ENCODE measurements around the gene DNAJC30. TPM values are rescaled to one million over a fixed set of nuclear protein-coding genes. Genes with fewer than 3 reads are reported as not detected.

Gene DNAJC30
- polyA plus RNA-seq, 2 donors = 3.9 to 6.1 TPM

DNA sequence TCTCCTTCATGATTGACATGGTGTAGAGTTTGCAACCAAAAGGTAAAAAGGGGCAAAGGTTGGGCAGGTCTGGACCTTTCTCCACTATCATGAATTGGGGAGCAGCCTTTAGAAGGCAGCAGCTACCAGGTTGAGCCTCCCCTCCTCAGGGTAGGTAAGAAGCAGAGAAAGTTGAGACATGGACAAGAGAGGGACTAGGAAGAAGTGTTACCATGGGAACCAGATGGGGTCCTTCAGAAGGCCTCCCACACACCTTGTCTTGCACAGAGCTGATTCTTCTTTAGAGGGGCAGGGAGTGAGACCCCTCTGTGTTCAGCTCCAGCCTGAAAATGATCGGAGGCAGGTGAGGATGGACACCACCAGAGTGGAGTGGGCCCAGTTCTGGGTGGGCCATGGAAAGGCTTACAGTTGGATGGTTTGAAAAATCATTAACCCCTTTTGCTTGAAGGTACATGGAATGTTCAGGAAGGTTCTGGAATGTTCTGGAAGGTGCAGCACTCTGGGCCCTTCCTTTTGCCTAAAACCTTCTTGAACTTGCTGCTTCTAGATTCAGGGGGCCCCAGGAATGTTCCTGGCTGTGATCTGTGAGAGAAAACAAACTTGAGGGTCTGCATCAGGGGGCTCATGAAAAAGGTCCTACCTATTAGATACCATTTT, 8.7 kb downstream of the DNAJC30 start:
- Histone ChIP-seq H3K4me3 (ENCODE audit: low read depth in 1 of 2, low read length in 2 of 2) (no peak overlapping the region), H3K27me3 (ENCODE audit: control insufficient read depth in 1 of 2, insufficient read depth in 2 of 2, low read length in 2 of 2) (no peaks in the 10 kb centered on the region), H3K27ac (ENCODE audit: low read depth in 2 of 2, low read length in 1 of 2) (no peak overlapping the region), H3K36me3 (ENCODE audit: control insufficient read depth in 2 of 2, insufficient read depth in 2 of 2, low read length in 1 of 2) (no peaks in the 10 kb centered on the region), H3K4me1 (ENCODE audit: control insufficient read depth in 2 of 2, insufficient read depth in 2 of 2, low read length in 1 of 2) (no peaks in the 10 kb centered on the region), H3K9me3 (ENCODE audit: control insufficient read depth in 2 of 2, insufficient read depth in 1 of 2, low read depth in 1 of 2, low read length in 1 of 2) (peaks cover 0 to 3% of the 10 kb centered on the region in 2 donors)
- WGBS, 2 donors = 80 to 98% methylated on average over 1 of the region's 1 CpG

DNA sequence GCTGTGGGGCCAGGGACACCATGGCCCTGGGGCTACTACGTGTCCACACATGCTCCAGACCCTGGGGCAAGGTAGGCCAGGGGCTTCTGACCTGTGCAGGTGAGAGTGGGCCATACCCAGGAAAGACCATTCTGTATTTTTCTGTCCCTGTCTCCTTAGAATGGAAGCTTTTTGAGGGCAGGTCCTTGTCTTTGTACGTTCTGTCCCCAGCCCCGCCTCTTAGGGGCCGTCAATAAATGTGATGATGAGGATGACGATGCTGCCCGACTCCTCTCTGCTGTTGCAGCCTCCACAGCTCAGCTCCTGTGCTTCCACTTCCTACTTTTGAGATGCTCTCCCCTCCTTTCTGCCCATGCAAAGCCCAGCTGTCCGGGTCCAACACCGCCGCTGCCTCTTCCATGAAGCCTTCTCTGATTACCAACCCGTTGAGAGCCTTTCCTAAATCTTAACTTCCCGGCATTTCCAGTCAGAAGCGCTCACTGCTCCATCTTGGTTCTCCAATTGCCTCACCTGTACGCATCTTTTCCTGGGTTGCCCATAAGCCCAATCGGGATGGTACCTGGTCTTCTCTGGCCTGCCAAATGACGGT, 11.3 kb downstream of the DNAJC30 start:
- peaks cover 2% of the 10 kb centered on the region in 2 donors for H3K4me1 ChIP-seq (ENCODE audit: control insufficient read depth in 2 of 2, insufficient read depth in 2 of 2, low read length in 1 of 2)
- H3K36me3 ChIP-seq (ENCODE audit: control insufficient read depth in 2 of 2, insufficient read depth in 2 of 2, low read length in 1 of 2) = no peaks in the 10 kb centered on the region
- no peaks in the 10 kb centered on the region for H3K27me3 ChIP-seq (ENCODE audit: control insufficient read depth in 1 of 2, insufficient read depth in 2 of 2, low read length in 2 of 2)
- 93% methylated on average over 15 of the region's 15 CpGs for WGBS, 2 donors
- H3K4me3 ChIP-seq (ENCODE audit: low read depth in 1 of 2, low read length in 2 of 2) = no peak overlapping the region
- H3K27ac ChIP-seq (ENCODE audit: low read depth in 2 of 2, low read length in 1 of 2) = no peak overlapping the region
- H3K9me3 ChIP-seq (ENCODE audit: control insufficient read depth in 2 of 2, insufficient read depth in 1 of 2, low read depth in 1 of 2, low read length in 1 of 2) = no peaks in the 10 kb centered on the region

DNA sequence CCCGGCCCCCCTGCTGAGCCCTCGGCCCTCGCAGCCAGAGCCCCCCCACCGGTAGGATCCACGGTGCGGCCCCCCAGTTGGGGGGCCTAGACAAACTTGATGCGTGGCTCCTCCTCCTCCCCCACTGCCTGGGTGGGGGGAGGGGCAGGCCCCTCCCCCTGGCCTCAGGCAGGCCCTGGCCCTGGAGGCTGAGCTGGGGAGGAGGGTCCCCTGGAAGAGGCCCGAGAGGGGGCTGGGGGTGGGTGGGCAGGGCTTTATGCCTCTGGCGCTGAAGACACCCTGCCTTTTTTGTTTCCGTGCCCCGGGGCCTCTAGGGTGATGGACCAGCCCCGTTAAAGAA, 12.0 kb downstream of the DNAJC30 start:
- no peaks in the 10 kb centered on the region for H3K36me3 ChIP-seq (ENCODE audit: control insufficient read depth in 2 of 2, insufficient read depth in 2 of 2, low read length in 1 of 2)
- no peaks in the 10 kb centered on the region for H3K9me3 ChIP-seq (ENCODE audit: control insufficient read depth in 2 of 2, insufficient read depth in 1 of 2, low read depth in 1 of 2, low read length in 1 of 2)
- no peak overlapping the region for H3K27ac ChIP-seq (ENCODE audit: low read depth in 2 of 2, low read length in 1 of 2)
- H3K4me1 ChIP-seq (ENCODE audit: control insufficient read depth in 2 of 2, insufficient read depth in 2 of 2, low read length in 1 of 2) = peaks cover 2% of the 10 kb centered on the region in 2 donors
- 37 to 43% methylated on average over 11 to 12 of the region's 12 CpGs for WGBS, 2 donors
- H3K4me3 ChIP-seq (ENCODE audit: low read depth in 1 of 2, low read length in 2 of 2) = no peak overlapping the region
- no peaks in the 10 kb centered on the region for H3K27me3 ChIP-seq (ENCODE audit: control insufficient read depth in 1 of 2, insufficient read depth in 2 of 2, low read length in 2 of 2)

DNA sequence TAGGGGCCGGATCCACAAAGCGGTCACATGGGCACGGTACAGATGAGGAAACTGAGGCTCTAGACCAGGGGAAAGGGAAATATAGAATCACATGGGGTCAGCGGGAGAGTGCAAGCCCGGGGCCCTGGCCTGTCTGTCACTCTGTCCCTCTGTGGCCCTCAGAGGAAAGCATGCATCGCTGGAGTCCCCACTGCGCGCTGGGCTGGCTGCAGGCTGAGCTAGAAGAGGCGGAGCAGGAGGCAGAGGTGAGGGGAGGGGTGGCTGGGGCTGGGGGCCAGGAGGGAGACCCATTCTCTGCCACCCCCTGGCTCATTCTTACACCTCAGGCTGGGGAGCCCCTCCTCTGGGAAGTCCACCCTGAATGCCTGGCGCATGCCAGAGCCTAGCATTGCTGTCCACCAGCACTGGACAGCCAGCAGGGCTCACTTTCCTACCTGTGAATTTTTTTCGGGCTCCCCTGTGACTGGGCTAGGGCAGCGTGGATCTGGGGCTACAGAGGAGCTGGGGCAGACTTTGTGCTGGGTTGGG, 13.3 kb downstream of the DNAJC30 start:
- WGBS, 2 donors = 86% methylated on average over 12 of the region's 12 CpGs
- no peaks in the 10 kb centered on the region for H3K27me3 ChIP-seq (ENCODE audit: control insufficient read depth in 1 of 2, insufficient read depth in 2 of 2, low read length in 2 of 2)

DNA sequence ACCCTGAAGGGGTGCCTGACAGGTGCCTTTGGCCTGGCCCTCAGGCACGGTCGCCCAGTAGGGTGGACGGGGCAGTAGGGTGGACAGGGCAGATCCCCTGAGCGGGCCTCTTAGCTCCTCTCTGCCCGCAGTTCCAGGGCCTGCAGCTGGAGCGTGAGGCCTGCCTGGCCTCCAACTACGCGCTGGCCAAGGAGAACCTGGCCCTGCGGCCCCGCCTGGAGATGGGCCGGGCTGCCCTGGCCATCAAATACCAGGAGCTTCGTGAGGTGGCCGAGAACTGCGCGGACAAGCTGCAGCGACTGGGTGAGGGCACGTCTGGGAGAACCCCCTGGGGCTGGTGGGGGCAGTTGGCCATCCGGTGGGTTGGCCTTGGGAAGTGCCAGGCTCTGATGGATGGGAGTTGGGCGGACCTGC, 14.0 kb downstream of the DNAJC30 start:
- Histone ChIP-seq H3K4me3 (ENCODE audit: low read depth in 1 of 2, low read length in 2 of 2) (no peak overlapping the region), H3K4me1 (ENCODE audit: control insufficient read depth in 2 of 2, insufficient read depth in 2 of 2, low read length in 1 of 2) (peaks cover 2% of the 10 kb centered on the region in 2 donors), H3K27ac (ENCODE audit: low read depth in 2 of 2, low read length in 1 of 2) (no peak overlapping the region), H3K27me3 (ENCODE audit: control insufficient read depth in 1 of 2, insufficient read depth in 2 of 2, low read length in 2 of 2) (peaks cover 0 to under 1% of the 10 kb centered on the region in 2 donors), H3K9me3 (ENCODE audit: control insufficient read depth in 2 of 2, insufficient read depth in 1 of 2, low read depth in 1 of 2, low read length in 1 of 2) (no peaks in the 10 kb centered on the region), H3K36me3 (ENCODE audit: control insufficient read depth in 2 of 2, insufficient read depth in 2 of 2, low read length in 1 of 2) (no peaks in the 10 kb centered on the region)
- 75 to 79% methylated on average over 19 of the region's 19 CpGs for WGBS, 2 donors

More for the DNA sequence above, 13.3 kb downstream of the DNAJC30 start:
- no peaks in the 10 kb centered on the region for H3K36me3 ChIP-seq (ENCODE audit: control insufficient read depth in 2 of 2, insufficient read depth in 2 of 2, low read length in 1 of 2)
- peaks cover 2% of the 10 kb centered on the region in 2 donors for H3K4me1 ChIP-seq (ENCODE audit: control insufficient read depth in 2 of 2, insufficient read depth in 2 of 2, low read length in 1 of 2)
- H3K9me3 ChIP-seq (ENCODE audit: control insufficient read depth in 2 of 2, insufficient read depth in 1 of 2, low read depth in 1 of 2, low read length in 1 of 2) = no peaks in the 10 kb centered on the region
- no peak overlapping the region for H3K4me3 ChIP-seq (ENCODE audit: low read depth in 1 of 2, low read length in 2 of 2)
- H3K27ac ChIP-seq (ENCODE audit: low read depth in 2 of 2, low read length in 1 of 2) = no peak overlapping the region

DNA sequence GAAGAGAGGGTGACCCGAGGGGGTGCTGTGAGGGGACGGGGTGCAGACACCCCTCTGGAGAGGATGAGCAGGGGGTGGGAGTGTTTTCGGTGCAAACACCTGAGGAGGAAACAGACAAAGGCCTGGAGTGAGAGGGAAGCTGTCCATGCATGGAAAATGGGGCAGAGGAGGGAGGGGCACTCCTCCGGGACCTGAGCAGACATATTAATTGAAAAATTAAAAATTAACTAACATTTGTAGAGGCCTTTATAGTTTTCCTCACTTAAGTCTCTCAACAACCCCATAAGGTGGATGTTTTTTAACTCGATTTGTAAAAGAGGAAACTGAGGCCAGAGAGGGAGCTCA, 14.4 kb downstream of the DNAJC30 start:
- H3K9me3 ChIP-seq (ENCODE audit: control insufficient read depth in 2 of 2, insufficient read depth in 1 of 2, low read depth in 1 of 2, low read length in 1 of 2) = no peaks in the 10 kb centered on the region
- no peaks in the 10 kb centered on the region for H3K36me3 ChIP-seq (ENCODE audit: control insufficient read depth in 2 of 2, insufficient read depth in 2 of 2, low read length in 1 of 2)
- H3K4me1 ChIP-seq (ENCODE audit: control insufficient read depth in 2 of 2, insufficient read depth in 2 of 2, low read length in 1 of 2) = peaks cover 2% of the 10 kb centered on the region in 2 donors
- 28 to 29% methylated on average over 5 of the region's 5 CpGs for WGBS, 2 donors
- H3K27ac ChIP-seq (ENCODE audit: low read depth in 2 of 2, low read length in 1 of 2) = no peak overlapping the region
- peak overlapping the region in 1 of 2 donors; percentile 49 for H3K4me3 ChIP-seq (ENCODE audit: low read depth in 1 of 2, low read length in 2 of 2)
- peaks cover 0 to 2% of the 10 kb centered on the region in 2 donors for H3K27me3 ChIP-seq (ENCODE audit: control insufficient read depth in 1 of 2, insufficient read depth in 2 of 2, low read length in 2 of 2)

DNA sequence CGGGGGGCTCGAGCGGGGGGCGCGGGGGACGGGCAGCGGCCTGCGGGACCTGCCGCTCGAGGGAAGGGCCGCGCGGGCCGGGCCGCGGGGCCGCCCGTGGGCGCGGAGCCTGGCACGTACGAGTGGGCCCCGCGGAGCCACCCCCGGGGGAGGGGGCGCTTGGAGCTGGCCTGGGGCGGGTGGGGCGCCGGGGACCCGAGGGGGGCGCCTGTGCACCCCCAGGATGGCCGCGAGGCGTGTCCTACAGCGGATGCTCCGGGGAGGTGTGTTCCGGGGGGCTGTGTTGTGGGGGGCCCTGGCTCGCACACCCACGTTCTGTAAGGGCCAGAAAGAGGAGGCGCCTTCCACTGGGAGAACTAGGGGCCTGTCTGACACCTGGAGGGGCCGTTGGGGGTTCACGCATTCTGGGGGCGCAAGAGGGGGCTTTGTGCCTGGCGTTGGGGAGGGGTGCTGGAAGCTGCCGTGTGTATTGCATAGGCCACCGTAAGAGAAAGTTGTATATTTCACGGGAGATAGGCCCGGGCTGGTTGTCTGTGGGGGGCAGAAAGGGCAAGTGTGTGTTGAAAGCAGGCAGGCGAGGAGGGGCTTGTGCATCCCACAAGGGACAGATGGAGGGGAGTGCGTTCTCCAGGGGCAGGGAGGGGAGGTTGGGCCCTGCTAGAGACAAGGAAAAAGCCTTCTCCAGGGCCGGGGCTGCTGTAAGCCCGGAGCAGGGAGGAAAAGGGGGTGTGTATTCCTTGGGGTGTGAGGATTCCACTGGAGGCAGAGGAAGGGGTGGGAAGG, 15.0 kb downstream of the DNAJC30 start:
- 3% methylated on average over 37 to 52 of the region's 52 CpGs for WGBS, 2 donors
- Histone ChIP-seq H3K4me3 (ENCODE audit: low read depth in 1 of 2, low read length in 2 of 2) (peak overlapping the region; percentile 41 to 49), H3K27ac (ENCODE audit: low read depth in 2 of 2, low read length in 1 of 2) (no peak overlapping the region), H3K27me3 (ENCODE audit: control insufficient read depth in 1 of 2, insufficient read depth in 2 of 2, low read length in 2 of 2) (peaks cover 0 to 2% of the 10 kb centered on the region in 2 donors), H3K36me3 (ENCODE audit: control insufficient read depth in 2 of 2, insufficient read depth in 2 of 2, low read length in 1 of 2) (no peaks in the 10 kb centered on the region), H3K9me3 (ENCODE audit: control insufficient read depth in 2 of 2, insufficient read depth in 1 of 2, low read depth in 1 of 2, low read length in 1 of 2) (no peaks in the 10 kb centered on the region), H3K4me1 (ENCODE audit: control insufficient read depth in 2 of 2, insufficient read depth in 2 of 2, low read length in 1 of 2) (peaks cover 2% of the 10 kb centered on the region in 2 donors)

DNA sequence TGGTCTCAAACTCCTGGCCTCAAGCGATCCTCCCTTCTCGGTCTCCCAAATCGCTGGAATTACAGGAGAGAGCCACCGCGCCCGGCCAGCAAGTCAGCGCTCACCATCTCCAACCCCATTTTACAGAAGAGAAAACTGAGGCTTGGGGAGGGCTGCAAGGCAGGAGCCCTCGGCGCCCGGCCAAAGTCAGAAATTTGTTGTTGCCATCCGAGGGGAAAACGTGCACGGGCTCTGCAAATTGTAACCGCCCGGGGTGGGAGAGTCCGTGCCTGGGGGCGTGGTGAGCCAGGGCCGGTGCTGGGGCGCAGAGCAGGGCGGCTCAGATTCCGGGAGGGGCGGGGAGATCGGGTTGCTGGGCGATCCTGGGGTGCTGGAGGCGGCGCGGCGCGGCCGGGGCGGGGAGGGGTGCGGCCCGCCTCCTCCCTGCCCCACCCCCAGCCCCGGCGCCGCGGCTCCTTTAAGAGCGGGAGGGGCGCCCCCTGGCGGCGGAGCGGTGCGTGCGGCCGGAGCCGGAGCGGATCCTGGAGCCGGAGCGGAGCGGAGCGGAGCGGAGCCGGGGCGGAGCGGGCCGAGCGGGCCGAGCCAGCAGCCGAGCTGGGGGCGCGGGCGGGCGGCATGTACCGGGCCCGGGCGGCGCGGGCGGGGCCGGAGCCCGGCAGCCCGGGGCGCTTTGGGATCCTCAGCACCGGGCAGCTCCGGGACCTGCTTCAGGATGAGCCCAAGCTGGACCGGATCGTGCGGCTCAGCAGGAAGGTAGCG, 15.7 kb downstream of the DNAJC30 start, which contains the start of gene VPS37D:
Gene VPS37D, plus strand, starts transcription at position 488 of the 759 bp plus-strand sequence. Its CDS starts 128 bp downstream, at position 616.
- peak within 1 kb of the TSS; percentile 41 to 49 for H3K4me3 ChIP-seq (ENCODE audit: low read depth in 1 of 2, low read length in 2 of 2)
- H3K36me3 ChIP-seq (ENCODE audit: control insufficient read depth in 2 of 2, insufficient read depth in 2 of 2, low read length in 1 of 2) = no peaks in the 10 kb centered on the region
- H3K4me1 ChIP-seq (ENCODE audit: control insufficient read depth in 2 of 2, insufficient read depth in 2 of 2, low read length in 1 of 2) = peaks cover 2% of the 10 kb centered on the region in 2 donors
- WGBS, 2 donors = 2 to 4% methylated on average over 53 to 79 of the region's 79 CpGs
- H3K27ac ChIP-seq (ENCODE audit: low read depth in 2 of 2, low read length in 1 of 2) = no peak within 1 kb of the TSS
- peaks cover 0 to 2% of the 10 kb centered on the region in 2 donors for H3K27me3 ChIP-seq (ENCODE audit: control insufficient read depth in 1 of 2, insufficient read depth in 2 of 2, low read length in 2 of 2)
- H3K9me3 ChIP-seq (ENCODE audit: control insufficient read depth in 2 of 2, insufficient read depth in 1 of 2, low read depth in 1 of 2, low read length in 1 of 2) = no peaks in the 10 kb centered on the region

DNA sequence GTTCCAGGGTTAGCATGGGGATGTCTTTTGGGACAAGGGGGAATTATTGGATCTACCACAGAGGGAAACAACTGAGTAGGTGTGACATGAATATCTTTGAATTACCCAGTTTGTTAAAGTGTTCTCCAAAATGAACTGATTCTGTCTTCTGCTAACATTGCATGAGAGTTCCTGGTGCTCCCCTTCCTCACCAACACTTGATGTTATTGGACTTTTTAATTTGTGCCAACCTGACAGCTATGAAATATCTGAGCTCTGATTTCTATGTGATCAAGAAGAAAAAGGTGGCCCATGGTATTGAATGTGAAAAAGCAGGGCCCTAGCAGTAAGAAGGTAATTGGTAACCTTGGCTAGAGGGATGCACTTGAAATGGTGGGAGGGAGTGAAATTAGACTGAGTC, 20.2 kb downstream of the DNAJC30 start:
- Histone ChIP-seq H3K9me3 (ENCODE audit: control insufficient read depth in 2 of 2, insufficient read depth in 1 of 2, low read depth in 1 of 2, low read length in 1 of 2) (no peaks in the 10 kb centered on the region), H3K4me1 (ENCODE audit: control insufficient read depth in 2 of 2, insufficient read depth in 2 of 2, low read length in 1 of 2) (peaks cover 0 to 2% of the 10 kb centered on the region in 2 donors), H3K27ac (ENCODE audit: low read depth in 2 of 2, low read length in 1 of 2) (no peak overlapping the region), H3K4me3 (ENCODE audit: low read depth in 1 of 2, low read length in 2 of 2) (no peak overlapping the region), H3K27me3 (ENCODE audit: control insufficient read depth in 1 of 2, insufficient read depth in 2 of 2, low read length in 2 of 2) (peaks cover 0 to 2% of the 10 kb centered on the region in 2 donors), H3K36me3 (ENCODE audit: control insufficient read depth in 2 of 2, insufficient read depth in 2 of 2, low read length in 1 of 2) (no peaks in the 10 kb centered on the region)

Measured in esophagus (tissue), 2 donors.